Epithelial cell of esophagus (primary cell): ENCODE data around the gene FOXA1.

ENCODE experiments used
- DNase-seq: peaks from one replicate; pipeline ENCODE4 v3.0.0; 2010; ENCODE audit warnings: low read depth
- H3K4me3 ChIP-seq: 2 replicates; pipeline ENCODE4 v1.5.1; 2011; ENCODE audit warnings: mild to moderate bottlenecking, low read length, control low read depth
- CTCF ChIP-seq: IDR thresholded peaks from 2 replicates; pipeline ENCODE4 v1.5.1; 2011; ENCODE audit warnings: low read depth, mild to moderate bottlenecking, low read length, control low read depth, inconsistent platforms; ENCODE audit not compliant: insufficient read depth; ENCODE audit errors: missing control alignments

The FOXA1 gene

GRCh38 chr14:37597914-37598746 is 3.1 kb upstream of the FOXA1 start:
- TF ChIP-seq CTCF = no peak
- H3K4me3 ChIP-seq = peak overlapping the region; percentile 25
- peak; percentile 11 for DNase-seq

- peak; percentile 53 for DNase-seq
- TF ChIP-seq CTCF = peak; percentile 53
- H3K4me3 ChIP-seq = peak overlapping the region; percentile 25
Observed at GRCh38 chr14:37597538-37597913, 2.5 kb upstream of the FOXA1 start.

- no peak for TF ChIP-seq CTCF
- H3K4me3 ChIP-seq = no peak overlapping the region
- DNase-seq = no peak
Observed at GRCh38 chr14:37596790-37597472, 1.9 kb upstream of the FOXA1 start.

- peak; percentile 96 for DNase-seq
- no peak for TF ChIP-seq CTCF
- H3K4me3 ChIP-seq = peak overlapping the region; percentile 62
Observed at GRCh38 chr14:37595809-37596621, 966 bp upstream of the FOXA1 start.

- H3K4me3 ChIP-seq = peak overlapping the region; percentile 62
- DNase-seq = peak; percentile 93
- TF ChIP-seq CTCF = peak; percentile 90
Observed at GRCh38 chr14:37594238-37594970, 645 bp downstream of the FOXA1 start.

GRCh38 chr14:37593511-37594237 is 1.4 kb downstream of the FOXA1 start:
- H3K4me3 ChIP-seq = peak overlapping the region; percentile 62
- no peak for TF ChIP-seq CTCF
- DNase-seq = peak; percentile 35
